Gastrocnemius medialis (tissue), 4 donors: ENCODE data around the gene SOD3.

Experiments
- CTCF ChIP-seq, 5 experiments: fragments of 450-650 bp in 3 of 5; fragments of 200-600 bp in 2 of 5; sonication (generic) in 2 of 5; IDR thresholded peaks in 4 of 5; conservative IDR thresholded peaks in 1 of 5; 1 replicate in 4 of 5; 2 replicates in 1 of 5; pipeline ENCODE4 v1.5.1; 2016 to 2019; ENCODE audit warnings: antibody characterized with exemption in 5 of 5, mild to moderate bottlenecking in 3 of 5, moderate library complexity in 3 of 5
- POLR2A ChIP-seq, 2 donors: fragments of 450-650 bp; IDR thresholded peaks; one replicate each; pipeline ENCODE4 v1.6.1; 2017; ENCODE audit warnings: antibody characterized with exemption in 2 of 2, mild to moderate bottlenecking in 2 of 2, moderate library complexity in 2 of 2

GRCh38 chr4:24747234-24747975, 48.0 kb upstream of the SOD3 start:
- TF ChIP-seq CTCF (IDR thresholded peaks at IDR 0.05 in 4 of 5, conservative IDR thresholded peaks at IDR 0.05 in 1 of 5) (no peak), POLR2A (IDR thresholded peaks at IDR 0.05) (no peak)
